Gastroesophageal sphincter (tissue), 4 donors: ENCODE data around the gene ZC3H14. TPM values are rescaled to one million over a fixed set of nuclear protein-coding genes. Genes with fewer than 3 reads are reported as not detected.

Experiments
- ATAC-seq: fragments of 150-250 bp; one replicate; pipeline ENCODE4 v1.9.1; 2016; ENCODE audit warnings: mild to moderate bottlenecking, moderate library complexity
- H3K27ac ChIP-seq, 4 donors: fragments of 200-600 bp; sonication (generic) in 3 of 4; 1 replicate in 3 of 4; 2 replicates in 1 of 4; pipeline ENCODE4 v1.5.1; 2016 to 2019
- H3K27me3 ChIP-seq: fragments of 200-600 bp; sonication (generic); one replicate; pipeline ENCODE4 v1.5.1; 2019
- H3K36me3 ChIP-seq, 2 donors: fragments of 200-600 bp; sonication (generic); one replicate each; pipeline ENCODE4 v1.5.1; 2019; ENCODE audit warnings: control low read depth in 1 of 2
- H3K4me1 ChIP-seq, 3 donors: fragments of 200-600 bp; sonication (generic); 1 replicate in 2 of 3; 2 replicates in 1 of 3; pipeline ENCODE4 v1.5.1; 2016 to 2019; ENCODE audit warnings: control low read depth in 2 of 3
- H3K4me3 ChIP-seq, 2 donors: fragments of 200-600 bp; sonication (generic); one replicate each; pipeline ENCODE4 v1.5.1; 2019; ENCODE audit warnings: mild to moderate bottlenecking in 1 of 2, moderate library complexity in 1 of 2
- H3K9me3 ChIP-seq, 3 donors: fragments of 200-600 bp; sonication (generic); one replicate each; pipeline ENCODE4 v1.5.1; 2017 to 2019; ENCODE audit warnings: control low read depth in 2 of 3
- CTCF ChIP-seq, 4 experiments: fragments of 200-600 bp in 2 of 4; fragments of 450-650 bp in 2 of 4; sonication (generic) in 1 of 4; IDR thresholded peaks; one replicate each; pipeline ENCODE4 v1.5.1; 2017 to 2019; ENCODE audit warnings: antibody characterized with exemption in 4 of 4, mild to moderate bottlenecking in 2 of 4, moderate library complexity in 2 of 4
- EP300 ChIP-seq: sonication (generic); formaldehyde crosslinking; IDR thresholded peaks from one replicate; pipeline ENCODE4 v1.6.1; 2017; ENCODE audit warnings: antibody characterized with exemption, mild to moderate bottlenecking
- POLR2A ChIP-seq, 2 donors: fragments of 450-650 bp; IDR thresholded peaks; one replicate each; pipeline ENCODE4 v1.6.1; 2017; ENCODE audit warnings: antibody characterized with exemption in 2 of 2, mild to moderate bottlenecking in 2 of 2, moderate library complexity in 1 of 2
- POLR2AphosphoS5 ChIP-seq: sonication (generic); formaldehyde crosslinking; IDR thresholded peaks from one replicate; pipeline ENCODE4 v1.6.1; 2017; ENCODE audit warnings: antibody characterized with exemption
- whole genome bisulfite sequencing, 2 donors: methylation state at CpG; one replicate each; pipeline ENCODE4 v1.1.5; 2018; ENCODE audit warnings: low coverage in 1 of 2; 5-methylcytosine and 5-hydroxymethylcytosine counted together
- total RNA-seq, 4 donors: library from RNA; depleted of rRNA; stranded (reverse); fragments of >200 nt; gene quantifications; one replicate each; pipeline ENCODE4 v1.1.0, GENCODE V29; 2016

The ZC3H14 gene
- total RNA-seq, 4 donors from 2014 or later: 59.1 to 84.5 (median 72.3) TPM

GRCh38 chr14:88533064-88533602 is 29.7 kb upstream of the ZC3H14 start:
- WGBS, 2 donors: 84 to 89% methylated on average over 6 of the region's 6 CpGs
- Histone ChIP-seq H3K27me3 (no peaks in the 10 kb centered on the region), H3K27ac (no peak overlapping the region), H3K9me3 (peaks cover 0 to 11% (median 0%) of the 10 kb centered on the region in 3 donors), H3K4me3 (no peak overlapping the region), H3K4me1 (peaks cover 0 to 32% (median 5%) of the 10 kb centered on the region in 3 donors), H3K36me3 (peaks cover 0 to 15% of the 10 kb centered on the region in 2 donors)
- ATAC-seq: no peak
- no peak for TF ChIP-seq EP300
- TF ChIP-seq CTCF (IDR thresholded peaks at IDR 0.05): no peak
- no peak for TF ChIP-seq POLR2AphosphoS5
- no peak for TF ChIP-seq POLR2A (IDR thresholded peaks at IDR 0.05)

GRCh38 chr14:88535149-88535548 is 27.7 kb upstream of the ZC3H14 start:
- TF ChIP-seq POLR2AphosphoS5 (no peak), POLR2A (IDR thresholded peaks at IDR 0.05) (no peak), EP300 (no peak), CTCF (IDR thresholded peaks at IDR 0.05) (no peak)
- no peak overlapping the region for H3K4me3 ChIP-seq
- no peak for ATAC-seq
- peaks cover 0 to 10% of the 10 kb centered on the region in 2 donors for H3K36me3 ChIP-seq
- H3K4me1 ChIP-seq: peaks cover 0 to 37% (median 5%) of the 10 kb centered on the region in 3 donors
- peak overlapping the region in 1 of 4 donors; percentile 39 for H3K27ac ChIP-seq
- 47 to 64% methylated on average over 4 of the region's 4 CpGs for WGBS, 2 donors
- H3K9me3 ChIP-seq: peaks cover 0 to 3% (median 0%) of the 10 kb centered on the region in 3 donors
- H3K27me3 ChIP-seq: no peaks in the 10 kb centered on the region

- WGBS, 2 donors: 20 to 37% methylated on average over 4 of the region's 4 CpGs
- no peak for ATAC-seq
- peaks cover 0 to 41% (median 5%) of the 10 kb centered on the region in 3 donors for H3K4me1 ChIP-seq
- peak overlapping the region in 2 of 4 donors; percentile 19 to 39 for H3K27ac ChIP-seq
- peaks cover 0 to 10% of the 10 kb centered on the region in 2 donors for H3K36me3 ChIP-seq
- no peak for TF ChIP-seq POLR2A (IDR thresholded peaks at IDR 0.05)
- no peak for TF ChIP-seq POLR2AphosphoS5
- TF ChIP-seq EP300: no peak
- TF ChIP-seq CTCF (IDR thresholded peaks at IDR 0.05): no peak
- no peaks in the 10 kb centered on the region for H3K27me3 ChIP-seq
- H3K9me3 ChIP-seq: no peaks in the 10 kb centered on the region
- no peak overlapping the region for H3K4me3 ChIP-seq
Observed at GRCh38 chr14:88535813-88536212, 27.0 kb upstream of the ZC3H14 start.

- Histone ChIP-seq H3K36me3 (peaks cover 0 to 25% of the 10 kb centered on the region in 2 donors), H3K9me3 (no peaks in the 10 kb centered on the region), H3K27ac (no peak overlapping the region), H3K4me1 (peaks cover 0 to 31% (median 4%) of the 10 kb centered on the region in 3 donors), H3K27me3 (no peaks in the 10 kb centered on the region), H3K4me3 (no peak overlapping the region)
- no peak for ATAC-seq
- TF ChIP-seq EP300 (no peak), CTCF (IDR thresholded peaks at IDR 0.05) (no peak), POLR2A (IDR thresholded peaks at IDR 0.05) (no peak), POLR2AphosphoS5 (no peak)
- 83% methylated on average over 1 of the region's 1 CpG; no CpG with 5 or more reads in 1 of the 2 donors for WGBS, 2 donors
Observed at GRCh38 chr14:88541324-88541723, 21.5 kb upstream of the ZC3H14 start.
